ENCODE results near the gene DUXA.

Gene DUXA

GRCh38 chr19:57105976-57106721 lies 61.1 kb downstream of the DUXA start:
- DNase-seq (ENCODE audit: low read depth, low spot score): no peak
